Activated CD4-positive, alpha-beta T cell treated with anti-CD3 and anti-CD28 coated beads, Interleukin-2, amount 50 U/mL, for 48 hours (primary cell): Measurements from ENCODE around the gene LYZL1.
A peak's percentile ranks its signal among the peaks of the same experiment; 100 is the strongest.
"Not testable (repeated sequence)": the region's sequence is repeated elsewhere in the genome, so short reads cannot be mapped to it uniquely, and the experiment has no call there.

ENCODE experiments used
- DNase-seq, 2 experiments: peaks; one replicate each; pipeline ENCODE4 v3.0.0-alpha.2; 2020

Gene LYZL1

DNA sequence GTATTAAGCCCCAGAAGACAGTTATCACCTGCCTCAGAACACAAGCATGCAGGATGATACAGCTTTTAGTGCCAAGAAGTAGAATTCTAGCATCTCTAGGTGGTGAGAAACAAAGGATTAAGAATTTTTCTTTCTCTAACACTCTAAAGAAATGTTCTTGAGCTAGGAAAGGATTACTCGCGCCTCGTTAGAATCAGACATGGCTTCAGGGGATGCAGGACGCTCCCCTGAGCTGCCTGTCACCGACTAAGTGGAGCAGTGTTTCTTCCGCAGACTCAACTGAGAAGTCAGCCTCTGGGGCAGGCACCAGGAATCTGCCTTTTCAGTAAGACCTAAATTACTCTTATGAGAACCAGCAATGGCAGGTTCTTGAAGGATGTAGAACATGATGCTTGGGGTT, at the start of gene LYZL1:
Gene LYZL1 (plus strand): TSS at position 165 of the 400 bp plus-strand sequence. CDS start 2,798 bp downstream, outside the sequence.
- not testable (repeated sequence) for DNase-seq

DNA sequence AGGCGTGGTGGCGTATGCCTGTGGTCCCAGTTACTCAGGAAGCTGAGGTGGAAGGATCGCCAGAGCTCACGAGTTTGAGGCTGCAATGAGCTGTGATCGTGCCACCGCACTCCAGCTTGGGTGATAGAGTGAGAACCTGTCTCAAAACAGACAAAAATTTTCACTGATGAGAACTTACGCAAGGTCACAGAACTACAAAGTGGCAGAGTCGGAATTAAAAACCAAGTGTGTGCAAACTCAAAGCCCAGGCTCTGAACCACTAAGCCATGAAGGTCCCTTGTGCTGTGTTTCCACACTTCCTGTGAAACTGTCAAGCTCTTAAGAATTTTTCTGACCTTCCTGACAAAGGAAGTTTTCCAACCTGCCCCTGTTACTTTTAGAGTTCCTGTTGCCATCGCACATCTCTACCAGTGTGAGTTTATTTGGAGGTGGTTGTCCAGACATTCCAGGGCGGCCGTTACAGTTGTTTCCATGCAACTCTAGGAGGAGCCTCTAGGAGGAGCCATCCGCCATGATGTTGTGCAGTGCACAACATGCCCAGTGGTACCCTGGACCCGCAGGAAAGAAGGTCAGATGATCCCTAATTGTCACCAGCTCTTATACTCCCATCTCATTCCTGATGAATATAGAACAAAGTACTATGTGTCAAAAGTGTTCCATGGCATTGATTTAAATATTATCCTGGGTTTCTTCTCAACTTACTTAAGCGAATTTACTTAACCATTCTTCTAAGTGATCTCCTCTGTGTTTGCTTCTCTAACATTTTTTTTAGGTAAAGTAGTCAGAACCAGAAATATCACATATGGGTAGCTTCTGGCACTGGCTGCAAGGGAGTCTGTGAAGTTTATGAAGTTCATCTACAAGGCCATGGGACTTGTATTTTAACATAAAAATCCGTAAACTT, 49.0 kb upstream of the LYZL1 start:
- DNase-seq = peak in 1 of 2 experiments; percentile 4

DNA sequence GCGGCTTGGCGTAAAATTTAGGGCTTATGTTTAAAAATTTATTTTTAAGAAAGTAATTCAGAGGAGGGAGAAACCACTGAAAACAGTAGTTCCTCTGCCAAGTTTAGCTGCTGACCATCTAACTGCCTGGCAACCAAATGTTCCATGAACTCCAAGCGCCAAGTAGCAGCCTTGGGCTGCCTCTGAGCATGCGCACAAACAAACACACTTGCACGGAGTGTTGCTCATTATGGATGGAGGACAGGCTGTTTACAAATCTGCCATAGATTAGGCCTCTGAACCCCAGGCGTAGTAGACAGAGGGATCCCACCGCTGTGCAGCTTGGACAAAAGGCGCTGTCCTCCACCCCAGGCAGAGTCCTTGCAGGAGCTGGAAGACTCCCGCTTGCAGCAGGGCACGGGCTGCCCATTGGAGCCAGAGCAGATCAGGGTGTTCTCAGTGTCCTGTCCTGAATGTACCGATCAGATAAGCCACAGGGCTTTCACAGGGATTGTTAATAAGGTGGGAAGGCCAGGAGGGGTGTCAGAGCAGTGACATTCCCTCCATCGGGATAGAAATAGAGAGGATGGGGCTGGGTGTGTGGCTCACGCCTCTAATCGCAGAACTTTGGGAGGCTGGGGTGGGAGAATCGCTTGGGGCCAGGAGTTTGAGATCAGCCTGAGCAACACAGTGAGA, 47.7 kb upstream of the LYZL1 start:
- DNase-seq = no peak

DNA sequence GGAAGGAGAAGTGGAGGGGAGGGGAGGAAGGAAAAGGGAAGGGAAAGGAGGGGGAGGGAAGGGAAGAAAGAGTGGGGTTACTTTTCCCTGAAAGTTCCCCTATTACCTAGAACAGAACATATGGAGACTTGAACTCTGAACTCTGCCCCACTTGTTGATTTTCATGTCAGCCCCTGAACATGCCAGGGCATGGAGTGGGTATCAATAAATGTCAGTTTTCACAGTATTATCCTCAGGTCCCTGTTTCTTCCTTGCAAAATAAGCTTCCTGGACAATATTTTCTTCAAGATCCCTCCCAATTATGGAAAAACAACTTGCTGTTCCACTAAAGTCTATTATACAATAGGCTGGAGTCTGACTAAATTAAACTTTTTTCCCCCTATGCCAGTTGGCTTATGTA, 46.9 kb upstream of the LYZL1 start:
- DNase-seq = no peak

DNA sequence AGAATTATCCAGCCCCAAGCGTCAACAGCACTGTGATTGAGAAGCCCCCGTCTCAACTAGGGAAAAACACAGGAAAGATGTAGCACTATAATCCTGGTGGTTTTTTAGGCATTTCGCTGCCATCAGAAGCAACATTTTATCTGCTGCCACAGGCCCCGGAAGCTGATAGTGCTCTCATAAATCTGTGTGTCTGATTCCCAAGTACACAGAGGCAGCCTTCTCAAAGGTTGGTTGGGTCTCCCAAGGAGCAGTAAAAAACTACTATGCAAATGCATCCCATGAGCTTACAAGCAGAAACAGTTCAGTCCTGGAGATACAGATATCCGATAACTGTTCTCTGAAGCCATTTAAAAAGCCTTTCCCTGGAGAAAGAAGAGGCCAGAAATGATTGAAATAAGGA, 45.8 kb upstream of the LYZL1 start:
- DNase-seq = no peak

DNA sequence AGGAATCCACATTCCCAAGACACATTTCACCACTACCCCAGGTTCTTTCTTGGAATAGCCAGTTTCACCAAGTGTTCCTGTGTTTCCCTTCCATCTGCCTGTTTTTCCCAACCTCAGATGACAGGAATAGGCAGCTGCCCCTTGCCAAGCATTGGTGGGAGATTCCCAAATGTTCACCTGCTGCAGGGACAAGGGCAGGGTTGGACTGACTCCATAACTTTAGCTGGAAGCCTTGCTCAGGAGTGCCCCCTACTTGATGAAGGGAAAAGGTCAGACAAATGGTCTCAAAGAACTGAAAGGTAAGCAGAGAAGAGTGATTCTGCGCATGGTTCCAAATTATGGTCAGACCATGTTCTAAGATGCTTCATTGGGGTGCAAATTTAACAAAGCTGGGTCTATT, 45.1 kb upstream of the LYZL1 start:
- DNase-seq = no peak

DNA sequence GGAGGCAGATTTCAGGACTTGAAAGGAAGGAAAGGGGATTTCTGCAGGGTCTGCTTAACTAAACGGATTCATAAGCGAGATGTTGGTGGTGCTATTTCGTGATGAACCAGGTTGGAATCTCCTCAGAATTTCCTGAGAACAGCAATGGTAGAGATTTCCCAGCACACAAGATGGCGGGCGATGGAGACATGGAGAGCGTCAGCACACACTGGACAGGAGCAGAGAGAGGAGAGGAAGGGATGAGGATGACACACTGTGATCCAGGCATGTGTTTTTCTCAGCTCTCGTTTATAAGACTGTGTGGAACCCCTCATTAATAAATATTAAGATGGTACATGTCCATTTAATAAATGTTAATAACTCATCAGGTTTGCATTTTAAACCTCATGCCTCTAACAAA, 43.9 kb upstream of the LYZL1 start:
- DNase-seq = no peak

DNA sequence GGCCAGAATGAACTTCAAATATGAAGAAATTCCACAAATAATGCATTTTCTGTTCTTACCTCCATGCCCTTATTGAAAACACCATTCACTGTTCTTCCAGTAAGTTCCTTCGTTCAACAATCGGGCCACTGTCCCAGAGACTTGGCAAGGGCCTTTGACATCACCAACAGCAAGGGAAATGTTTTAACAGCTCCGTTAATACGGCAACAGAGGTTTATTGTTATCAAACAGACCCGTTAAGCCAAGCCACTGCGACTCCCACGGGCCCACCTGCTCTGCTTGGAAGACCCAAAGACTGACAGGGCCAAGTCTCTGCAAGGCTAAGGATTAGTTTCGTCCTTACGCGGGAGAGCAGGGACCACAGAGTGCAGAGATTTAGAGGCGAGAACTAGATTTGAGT, 43.4 kb upstream of the LYZL1 start:
- no peak for DNase-seq

DNA sequence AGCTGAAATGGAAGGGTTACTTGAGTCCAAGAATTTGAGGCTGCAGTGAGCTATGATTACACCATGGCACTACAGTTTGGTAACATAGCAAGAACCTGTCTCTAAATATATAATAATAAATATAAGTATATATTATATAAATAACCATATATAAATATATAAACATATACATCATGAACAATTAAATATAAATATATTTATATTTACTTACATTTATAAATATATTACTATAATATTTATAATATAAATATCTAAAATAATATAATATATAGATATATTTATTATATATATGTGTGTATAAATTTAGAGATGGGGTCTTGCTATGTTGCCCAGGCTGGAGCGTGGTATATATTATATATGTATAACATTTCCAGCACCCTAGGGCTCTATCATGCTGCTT, 42.4 kb upstream of the LYZL1 start:
- DNase-seq = no peak

DNA sequence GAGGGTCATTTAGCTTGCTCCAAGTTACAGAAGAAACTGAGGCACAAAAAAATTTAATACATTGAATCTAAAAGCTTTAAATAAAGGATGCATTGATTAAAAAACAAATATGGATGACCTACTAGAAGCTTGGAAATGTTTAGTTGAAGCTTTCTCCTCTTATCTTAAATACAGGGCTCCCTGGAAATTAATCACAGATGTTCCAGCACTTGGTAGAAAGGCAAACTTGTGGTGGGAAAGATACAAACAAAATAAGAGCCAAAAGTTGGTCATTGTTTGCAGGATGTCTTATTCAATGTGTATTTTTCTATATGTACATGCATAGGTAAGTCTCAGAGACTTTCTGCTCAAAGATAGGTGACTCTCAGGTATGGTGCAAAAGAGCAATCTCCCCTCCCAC, 40.7 kb upstream of the LYZL1 start:
- DNase-seq = no peak

DNA sequence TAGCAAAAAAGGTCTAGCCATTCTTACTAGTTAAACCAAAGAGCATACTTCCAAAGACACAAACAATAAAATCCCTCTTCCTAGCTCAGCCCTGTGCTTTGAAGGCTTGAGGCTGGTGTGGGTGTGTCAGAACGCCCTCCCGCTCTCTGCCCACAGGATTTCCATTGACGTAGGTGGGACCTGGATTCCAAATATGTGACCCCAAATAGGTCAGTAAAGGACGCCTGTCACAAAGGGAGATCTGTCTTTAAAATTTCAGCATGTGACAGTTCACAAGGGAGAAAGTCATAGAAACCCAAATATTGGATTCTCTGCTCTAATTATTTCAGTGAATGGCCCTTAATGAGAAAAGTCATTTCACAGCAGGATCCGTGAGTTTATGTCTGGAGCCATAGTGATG, 39.9 kb upstream of the LYZL1 start:
- no peak for DNase-seq

DNA sequence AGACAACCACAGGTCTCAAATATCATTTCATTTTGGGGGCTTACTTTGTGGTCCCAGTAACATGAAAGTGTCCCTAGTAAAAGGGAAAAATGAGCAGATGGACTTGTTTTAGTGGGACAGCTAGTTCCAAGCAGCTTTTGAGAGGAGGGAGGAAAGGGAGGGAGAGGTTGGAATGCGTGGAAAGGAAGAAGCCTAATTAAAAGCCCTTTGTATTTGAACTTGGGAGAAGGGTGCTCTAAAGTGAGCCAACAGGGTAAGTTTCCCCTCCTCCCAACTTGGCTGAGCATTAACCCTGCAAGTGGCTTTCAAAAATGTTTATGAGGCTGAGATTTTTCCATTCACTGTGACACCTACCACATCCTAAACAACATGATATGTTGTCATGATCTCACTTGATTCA, 38.8 kb upstream of the LYZL1 start:
- no peak for DNase-seq

DNA sequence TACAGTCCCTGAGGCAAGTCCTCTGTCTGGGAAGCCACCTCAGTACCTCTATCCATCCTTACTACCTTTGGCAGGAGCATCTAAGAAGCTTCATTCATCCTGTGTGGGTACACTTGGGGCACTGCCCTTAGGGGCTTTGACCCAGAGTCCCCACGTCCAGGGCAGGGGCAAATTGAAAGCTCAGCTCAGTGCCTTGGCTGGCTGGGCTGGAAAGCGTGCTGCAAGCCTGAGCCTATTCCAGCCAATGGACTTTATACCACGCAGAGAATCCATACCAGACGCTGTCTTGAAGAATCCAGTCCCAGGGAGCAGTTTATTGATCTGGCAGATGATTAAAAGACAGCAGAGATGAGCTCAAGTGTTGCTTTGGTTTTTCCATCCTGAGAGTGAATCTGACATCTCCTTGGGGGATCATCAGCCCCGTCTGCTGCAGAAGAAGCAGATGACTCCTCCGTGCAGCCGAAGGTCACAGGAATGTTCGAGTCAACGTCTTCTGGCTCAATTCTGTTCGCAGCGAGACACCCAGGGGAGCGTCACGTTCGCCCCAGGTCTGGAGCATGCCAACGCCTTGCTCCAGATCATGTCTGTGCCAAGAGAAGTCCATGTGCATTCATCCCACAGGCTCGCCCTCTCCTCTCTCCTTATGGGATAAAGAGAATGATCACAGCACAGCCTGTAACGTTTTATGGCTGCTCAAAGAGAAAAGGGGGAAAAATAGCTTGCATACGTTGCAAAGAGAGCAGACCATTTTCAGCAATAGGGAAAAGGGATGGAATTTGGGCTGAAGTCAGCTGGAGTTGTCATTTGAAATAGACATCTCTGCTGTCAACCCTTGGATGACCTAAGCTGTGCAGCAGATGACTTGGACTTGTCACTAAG, 35.8 kb upstream of the LYZL1 start:
- no peak for DNase-seq

DNA sequence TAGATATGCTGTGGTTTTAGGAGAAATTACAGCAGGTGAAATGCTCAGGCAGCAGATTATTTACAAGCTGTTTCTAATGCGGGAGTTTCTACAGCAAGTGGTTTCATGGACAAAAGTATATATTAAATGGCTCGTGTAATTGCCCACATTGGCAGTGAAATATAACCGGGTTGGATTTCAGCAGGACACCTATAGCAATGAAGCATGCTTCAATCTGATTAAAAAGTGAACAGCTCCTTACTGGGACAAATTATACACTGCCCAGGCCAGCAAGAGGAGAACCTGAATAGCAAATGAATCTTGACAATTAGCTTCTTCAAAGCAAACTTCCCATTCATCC, 35.2 kb upstream of the LYZL1 start:
- DNase-seq = no peak

DNA sequence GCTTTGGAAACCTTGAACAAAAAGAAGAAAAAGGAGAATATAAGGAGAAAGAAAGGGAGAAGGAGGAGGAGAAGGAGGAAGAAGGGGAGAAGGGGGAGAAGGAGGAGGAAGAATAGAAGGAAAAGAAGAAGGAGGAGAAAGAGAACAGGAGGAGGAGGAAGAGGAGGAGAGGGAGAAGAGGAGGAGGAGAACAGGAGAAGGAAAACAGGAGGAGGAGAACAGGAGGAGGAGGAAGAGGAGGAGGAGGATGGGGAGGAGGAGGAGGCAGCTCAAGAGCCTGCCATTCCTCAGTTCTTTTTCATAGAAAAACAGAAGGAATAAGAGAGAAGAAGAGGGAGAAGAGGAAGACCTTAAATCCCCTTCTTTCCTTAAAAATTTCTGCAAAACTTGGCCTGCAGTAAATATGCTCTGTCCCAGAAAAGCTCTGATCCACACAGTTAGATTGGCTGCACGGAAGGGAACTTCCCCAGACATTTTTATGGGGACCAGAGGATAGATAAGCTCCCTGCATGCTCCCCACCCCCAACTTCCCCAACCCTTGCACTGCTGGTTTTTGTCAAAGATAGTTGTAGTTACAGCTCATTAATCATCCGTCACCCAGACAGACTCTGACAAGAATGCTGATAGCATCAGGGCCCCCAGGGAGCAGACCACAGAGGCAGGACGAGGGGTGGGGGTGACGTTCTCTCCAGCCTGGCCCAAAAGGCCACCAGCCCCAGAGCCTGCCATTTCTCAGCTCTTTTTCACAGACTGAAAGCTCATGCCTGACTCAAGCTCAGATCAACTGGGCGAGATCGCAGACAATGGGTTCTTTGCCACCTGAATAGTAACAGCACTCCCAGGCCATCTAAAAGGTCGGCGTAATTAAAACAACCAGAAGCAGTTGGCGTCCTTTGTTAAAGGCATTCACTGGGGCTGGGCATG, 34.5 kb upstream of the LYZL1 start:
- DNase-seq = no peak

DNA sequence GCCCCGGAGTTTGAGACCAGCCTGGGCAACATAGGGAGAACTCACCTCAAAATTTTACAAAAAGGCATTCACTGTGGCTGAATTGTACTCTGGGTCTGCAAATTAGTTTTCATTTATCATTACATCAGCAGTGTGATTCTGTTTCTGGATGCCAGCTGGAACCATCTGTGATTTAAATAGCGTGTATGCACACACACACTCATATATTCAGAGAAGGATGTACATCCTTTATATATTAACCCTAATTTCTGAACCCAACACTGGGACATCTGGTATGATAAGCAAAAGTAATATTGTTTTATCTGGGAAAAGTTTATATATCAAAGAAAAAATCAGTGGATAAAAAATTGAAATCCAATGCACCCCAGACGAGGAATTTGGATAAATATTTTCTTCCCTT, 33.8 kb upstream of the LYZL1 start:
- no peak for DNase-seq

DNA sequence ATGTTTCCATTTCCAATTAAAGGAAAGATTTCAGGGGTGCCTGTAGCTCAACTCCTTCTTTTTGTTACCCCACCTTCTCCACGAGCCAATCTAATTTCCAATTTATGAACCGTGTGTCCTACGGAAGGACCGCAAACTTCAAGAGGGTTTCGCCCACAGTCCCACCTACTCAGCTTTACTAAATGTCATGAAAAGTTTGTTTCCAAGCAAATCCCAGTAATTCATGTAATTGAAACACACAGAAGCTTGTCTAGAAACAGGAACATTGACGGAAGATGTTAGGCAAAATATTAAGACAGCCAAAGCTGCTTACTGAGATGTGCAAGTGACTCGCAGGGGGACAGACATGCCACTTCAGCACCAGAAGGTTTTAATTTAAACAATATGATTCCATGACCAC, 32.9 kb upstream of the LYZL1 start:
- no peak for DNase-seq

DNA sequence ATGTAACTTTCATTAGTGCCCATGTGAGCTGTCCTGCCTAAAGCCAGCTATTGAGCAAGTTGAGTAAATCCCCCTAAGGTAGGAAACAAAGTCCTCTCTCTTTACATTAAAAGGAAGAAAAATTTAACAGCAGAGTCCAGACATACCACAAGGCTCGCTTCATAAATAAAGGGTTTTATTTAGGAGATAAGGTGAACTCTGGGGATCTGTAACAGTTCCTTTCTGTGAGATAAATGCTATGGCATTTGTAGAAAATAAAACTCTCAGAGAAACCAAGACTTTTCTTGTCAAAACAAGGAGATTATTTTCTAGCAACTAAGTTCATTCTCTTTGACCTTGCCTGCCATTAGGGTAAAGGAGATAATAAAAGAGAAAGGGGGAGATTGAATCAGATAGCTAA, 32.3 kb upstream of the LYZL1 start:
- DNase-seq = no peak

DNA sequence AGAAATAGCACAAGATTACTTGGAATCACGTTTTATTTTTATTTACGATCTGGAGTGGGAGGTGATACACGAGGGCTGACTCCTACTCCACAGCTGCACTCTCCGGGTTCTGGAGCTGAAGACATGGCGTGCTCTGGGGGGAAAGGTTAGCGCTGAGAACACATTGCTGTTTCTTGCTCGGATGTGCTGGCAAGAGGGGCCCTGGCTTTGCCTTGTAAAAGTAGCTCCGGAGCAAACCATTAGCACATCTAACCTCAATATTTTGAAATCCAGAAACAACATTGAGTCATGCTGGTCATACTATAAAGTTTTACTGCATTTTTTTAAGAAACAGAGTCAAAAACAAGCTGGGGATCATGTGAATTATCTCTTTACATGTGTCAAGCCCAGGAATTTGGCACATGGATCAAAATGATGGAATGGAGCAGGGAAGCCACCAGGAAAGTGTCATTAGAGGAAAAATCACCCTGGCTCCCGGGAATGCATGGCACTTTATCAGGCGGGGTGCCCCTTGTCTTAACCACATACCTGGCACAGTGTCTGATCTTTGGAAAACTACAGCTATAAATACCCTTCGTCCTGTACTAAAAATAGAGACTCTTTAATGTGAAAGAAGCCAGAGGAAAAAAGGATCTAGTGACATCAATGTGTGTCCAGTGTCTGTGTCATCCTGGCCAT, 31.6 kb upstream of the LYZL1 start:
- DNase-seq = no peak

DNA sequence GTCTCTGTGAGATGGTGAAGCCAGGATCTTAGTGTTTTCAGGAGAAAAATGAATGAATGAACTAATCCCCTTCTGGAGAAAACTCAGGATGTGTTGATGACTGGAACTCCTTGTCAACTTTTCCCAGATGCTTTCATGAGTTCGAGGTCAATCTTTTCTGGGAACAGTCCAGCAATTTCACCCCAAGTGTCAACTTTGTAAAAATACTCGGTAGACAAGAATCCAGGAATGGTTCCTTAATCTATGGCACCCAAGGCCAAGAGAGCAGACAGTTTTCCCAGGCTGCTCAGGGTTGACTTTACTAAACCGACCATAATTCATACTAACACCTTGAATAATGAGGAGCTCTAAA, 31.1 kb upstream of the LYZL1 start:
- no peak for DNase-seq

DNA sequence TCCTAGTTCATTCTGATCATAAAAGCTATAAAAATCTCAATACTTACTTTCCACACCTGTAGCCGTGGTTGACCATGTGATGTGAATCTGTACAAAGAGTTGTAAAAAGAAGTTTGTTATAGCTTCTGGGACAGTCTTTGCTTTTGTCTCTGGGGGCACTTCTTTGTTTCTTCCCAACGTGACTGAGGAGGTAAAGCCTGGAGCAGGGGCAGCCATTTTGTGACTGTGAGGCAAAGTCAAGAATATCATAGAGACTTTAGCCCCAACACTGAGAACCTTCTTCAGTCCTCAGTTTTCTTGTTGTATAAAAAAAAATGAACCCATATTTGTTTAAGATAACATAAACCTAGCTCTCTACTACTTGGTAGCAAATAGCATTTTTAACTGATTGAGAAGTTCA, 29.4 kb upstream of the LYZL1 start:
- no peak for DNase-seq

DNA sequence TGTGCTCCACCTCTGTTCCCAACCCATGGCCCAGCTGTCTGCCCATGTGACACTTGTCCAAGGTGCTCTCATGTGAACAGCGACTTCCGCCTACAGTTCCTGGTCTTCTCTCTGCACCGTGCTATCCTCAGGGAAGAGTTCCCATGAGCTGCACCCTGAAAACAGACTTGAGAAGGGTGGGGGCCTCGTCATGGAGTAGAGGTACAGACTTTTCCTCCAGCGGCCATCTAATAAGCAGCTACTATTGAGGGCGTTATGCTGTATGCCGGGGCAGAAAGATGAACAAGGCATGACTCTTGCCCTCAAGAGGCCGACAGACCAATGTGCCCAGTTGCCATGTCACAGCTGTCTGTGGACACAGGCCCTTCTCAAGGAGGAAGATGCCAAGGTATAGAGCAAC, 25.4 kb upstream of the LYZL1 start:
- no peak for DNase-seq
